HCT116 (cell line): ENCODE data around the gene GLCE. TPM values are rescaled to one million over a fixed set of nuclear protein-coding genes. Genes with fewer than 3 reads are reported as not detected.

Experiments used
- ATAC-seq: fragments of 200-7000 bp; cut with Tn5 transposase; 2 replicates; pipeline ENCODE4 v1.9.1; 2020; ENCODE audit warnings: mild to moderate bottlenecking, moderate library complexity
- BruUV-seq: library from RNA; stranded (reverse); fragments of 400-500 nt; replicated peaks from 2 replicates; lab custom pipeline; 2021; lab: Mats Ljungman, UMichigan
- CTCF ChIA-PET: fragments of 300-600 bp; sonication (Branson Sonifier 250); formaldehyde crosslinking; loops from one replicate; lab custom pipeline; 2021; ENCODE audit warnings: antibody characterized with exemption; lab: Charles Lee
- POLR2A ChIA-PET: fragments of 300-600, 350-600 bp; sonication (Branson Sonifier 250); formaldehyde crosslinking; loops from one replicate; lab custom pipeline; 2021; ENCODE audit warnings: antibody characterized with exemption; lab: Charles Lee
- RAD21 ChIA-PET, 2 experiments: fragments of 300-600 bp; sonication (Branson Sonifier 250); formaldehyde crosslinking; loops; one replicate each; lab custom pipeline; 2023; ENCODE audit warnings: low total read pairs in 2 of 2; ENCODE audit not compliant: uncharacterized antibody in 2 of 2, unreplicated experiment in 2 of 2, low non-redundant PET in 1 of 2; lab: Charles Lee
- DNase-seq: peaks from one replicate; pipeline ENCODE4 v3.0.0-alpha.2; 2010; ENCODE audit warnings: low read depth, low spot score
- H2AFZ ChIP-seq: fragments of 200-600 bp; shearing (Covaris generic), sonication (generic); 2 replicates; pipeline ENCODE4 v1.6.1; 2017; ENCODE audit warnings: low read depth, mixed run types, mixed read lengths, antibody characterized with exemption, low read length; ENCODE audit not compliant: poor library complexity, severe bottlenecking
- H3K27ac ChIP-seq: 2 replicates; pipeline ENCODE4 v1.5.1; 2012; ENCODE audit warnings: low read depth, low read length
- H3K27me3 ChIP-seq: fragments of 200-600 bp; sonication (generic); 2 replicates; pipeline ENCODE4 v1.6.1; 2016; ENCODE audit warnings: mixed run types, low read length, mixed read lengths; ENCODE audit not compliant: insufficient read depth
- H3K36me3 ChIP-seq, 2 experiments: fragments of 200-500 bp in 1 of 2; fragments of 200-600 bp in 1 of 2; sonication (Bioruptor generic) in 1 of 2; sonication (generic) in 1 of 2; 2 replicates each; pipeline versions ENCODE4 v1.5.1 to v1.6.1; 2014 to 2016; ENCODE audit warnings: low read length in 2 of 2, inconsistent platforms in 1 of 2, mixed read lengths in 1 of 2, mixed run types in 1 of 2; ENCODE audit not compliant: insufficient read depth in 2 of 2, control insufficient read depth in 1 of 2
- H3K4me1 ChIP-seq, 2 experiments: fragments of 200-600 bp in 1 of 2; sonication (generic) in 1 of 2; 2 replicates each; pipeline versions ENCODE4 v1.5.1 to v1.6.1; 2012 to 2017; ENCODE audit warnings: low read length in 2 of 2, inconsistent platforms in 1 of 2, mild to moderate bottlenecking in 1 of 2, mixed read lengths in 1 of 2, mixed run types in 1 of 2, moderate library complexity in 1 of 2; ENCODE audit not compliant: insufficient read depth in 2 of 2, control insufficient read depth in 1 of 2
- H3K4me2 ChIP-seq: fragments of 200-600 bp; sonication (generic); 2 replicates; pipeline ENCODE4 v1.6.1; 2017; ENCODE audit warnings: mixed run types, low read length, mixed read lengths
- H3K4me3 ChIP-seq, 2 experiments: fragments of 200-600 bp in 1 of 2; sonication (generic) in 1 of 2; replicated peaks in 1 of 2; 2 replicates each; pipeline ENCODE4 v1.5.1; 2011 to 2016; ENCODE audit warnings: low read length in 2 of 2, control low read depth in 1 of 2, low read depth in 1 of 2, mild to moderate bottlenecking in 1 of 2, mixed read lengths in 1 of 2, mixed run types in 1 of 2
- H3K79me2 ChIP-seq: fragments of 200-600 bp; sonication (generic); 2 replicates; pipeline ENCODE4 v1.6.1; 2017; ENCODE audit warnings: mild to moderate bottlenecking, mixed run types, low read length, moderate library complexity, mixed read lengths; ENCODE audit not compliant: insufficient read depth
- H3K9ac ChIP-seq: fragments of 200-600 bp; sonication (generic); 2 replicates; pipeline ENCODE4 v1.6.1; 2016; ENCODE audit warnings: low read length, mixed read lengths
- H3K9me2 ChIP-seq: fragments of 200-600 bp; sonication (generic), shearing (Covaris generic); 2 replicates; pipeline ENCODE4 v1.6.1; 2017; ENCODE audit warnings: mixed run types, mild to moderate bottlenecking, moderate library complexity; ENCODE audit not compliant: insufficient read depth
- H3K9me3 ChIP-seq, 2 experiments: fragments of 200-500 bp in 1 of 2; fragments of 200-600 bp in 1 of 2; sonication (Bioruptor generic) in 1 of 2; sonication (generic) in 1 of 2; 2 replicates each; pipeline ENCODE4 v1.6.1; 2014 to 2017; ENCODE audit warnings: low read length in 2 of 2, mixed read lengths in 2 of 2, inconsistent platforms in 1 of 2, low read depth in 1 of 2, mild to moderate bottlenecking in 1 of 2, mixed run types in 1 of 2, moderate library complexity in 1 of 2; ENCODE audit not compliant: control insufficient read depth in 1 of 2, insufficient read depth in 1 of 2
- H4K20me1 ChIP-seq: fragments of 200-600 bp; sonication (generic), shearing (Covaris generic); 2 replicates; pipeline ENCODE4 v1.6.1; 2017; ENCODE audit warnings: mixed run types, mild to moderate bottlenecking, moderate library complexity; ENCODE audit not compliant: insufficient read depth
- CBX3 ChIP-seq: IDR thresholded peaks from 2 replicates; pipeline ENCODE4 v1.6.1; 2012; ENCODE audit warnings: low read depth
- CEBPB ChIP-seq: IDR thresholded peaks from 2 replicates; pipeline ENCODE4 v1.6.1; 2012; ENCODE audit warnings: low read depth
- EGR1 ChIP-seq: IDR thresholded peaks from 2 replicates; pipeline ENCODE4 v1.6.1; 2012; ENCODE audit warnings: low read depth
- ELF1 ChIP-seq: IDR thresholded peaks from 2 replicates; pipeline ENCODE4 v1.6.1; 2012; ENCODE audit warnings: low read depth, borderline replicate concordance
- EZH2 ChIP-seq: fragments of 200-600 bp; sonication (generic); IDR thresholded peaks from 2 replicates; pipeline ENCODE4 v1.6.1; 2017; ENCODE audit warnings: antibody characterized with exemption, mixed run types
- EZH2phosphoT487 ChIP-seq: fragments of 200-600 bp; IDR thresholded peaks from 2 replicates; pipeline ENCODE4 v1.6.1; 2018; ENCODE audit warnings: antibody characterized with exemption, borderline replicate concordance
- FOSL1 ChIP-seq: IDR thresholded peaks from 2 replicates; pipeline ENCODE4 v1.6.1; 2012; ENCODE audit warnings: low read depth
- JUND ChIP-seq: IDR thresholded peaks from 2 replicates; pipeline ENCODE4 v1.6.1; 2012
- POLR2A ChIP-seq: IDR thresholded peaks from 2 replicates; pipeline ENCODE4 v1.7.0; 2011; ENCODE audit warnings: borderline replicate concordance; ENCODE audit not compliant: insufficient read depth, insufficient read length; ENCODE audit errors: extremely low read depth
- POLR2AphosphoS5 ChIP-seq: IDR thresholded peaks from 2 replicates; pipeline ENCODE4 v1.6.1; 2011; ENCODE audit warnings: mild to moderate bottlenecking, low read depth, low read length, moderate library complexity
- RAD21 ChIP-seq: IDR thresholded peaks from 2 replicates; pipeline ENCODE4 v1.6.1; 2012; ENCODE audit warnings: low read depth, mild to moderate bottlenecking
- SIN3A ChIP-seq: IDR thresholded peaks from 2 replicates; pipeline ENCODE4 v1.6.1; 2012; ENCODE audit warnings: low read depth
- SRF ChIP-seq: IDR thresholded peaks from 2 replicates; pipeline ENCODE4 v1.6.1; 2012; ENCODE audit warnings: low read depth
- YY1 ChIP-seq: IDR thresholded peaks from 2 replicates; pipeline ENCODE4 v1.6.1; 2011; ENCODE audit warnings: low read length, low read depth, moderate library complexity, mild to moderate bottlenecking; ENCODE audit not compliant: insufficient replicate concordance; ENCODE audit errors: extremely low read depth
- ZFX ChIP-seq: fragments of 450-650 bp; IDR thresholded peaks from 2 replicates; pipeline ENCODE4 v1.6.1; 2017
- ZNF274 ChIP-seq: fragments of 200-500 bp; sonication (Bioruptor generic); IDR thresholded peaks from 2 replicates; pipeline ENCODE4 v1.6.1; 2014; ENCODE audit warnings: mild to moderate bottlenecking, low read depth, low read length, inconsistent platforms
- intact Hi-C: fragments of 100-400 bp; cut with micrococcal nuclease; formaldehyde crosslinking; loops from 2 replicates; pipeline ENCODE4 v1.10.0; 2022
- total RNA-seq: library from RNA; stranded (reverse); gene quantifications from one replicate; pipeline ENCODE4 v1.2.1, GENCODE V29; 2021; ENCODE audit not compliant: unreplicated experiment
- TF ChIP-seq, protein P1 (sequence below): IDR thresholded peaks from 2 replicates; pipeline ENCODE4 v1.6.1; 2012
- TF ChIP-seq, protein P2 (sequence below), 3 experiments: fragments of 200-600 bp in 1 of 3; sonication (generic) in 1 of 3; IDR thresholded peaks in 2 of 3; conservative IDR thresholded peaks in 1 of 3; 2 replicates each; pipeline ENCODE4 v1.5.1; 2012 to 2017; ENCODE audit warnings: low read depth in 2 of 3, low read length in 2 of 3, antibody characterized with exemption in 1 of 3, borderline replicate concordance in 1 of 3, control low read depth in 1 of 3, mild to moderate bottlenecking in 1 of 3, mixed read lengths in 1 of 3, mixed run types in 1 of 3, moderate library complexity in 1 of 3; ENCODE audit not compliant: insufficient read depth in 1 of 3
- TF ChIP-seq, protein P3 (sequence below): IDR thresholded peaks from 2 replicates; pipeline ENCODE4 v1.6.1; 2011; ENCODE audit warnings: mild to moderate bottlenecking, low read length, moderate library complexity; ENCODE audit not compliant: insufficient replicate concordance; ENCODE audit errors: extremely low read depth
- TF ChIP-seq, protein P4 (sequence below): IDR thresholded peaks from 2 replicates; pipeline ENCODE4 v1.6.1; 2012

The GLCE gene
- total RNA-seq, 1 experiment from 2014 or later, result 22.2 TPM

- H3K27ac ChIP-seq, result peak overlapping the region; percentile 73; the same call in 1 of the 2 replicates
- DNase-seq (peak; percentile 16), ATAC-seq (peak; percentile 18)
- no peaks in the 10 kb centered on the region for H4K20me1 ChIP-seq
- CTCF ChIA-PET, result interaction anchor here (1.2 to 1.5 kb wide), 3 partner anchors 64 to 104 kb away, joined by 3 to 6 read pairs (median 4); no protein-coding TSS in a partner anchor
- BruUV-seq, result TSS peak; percentile 36
- intact Hi-C loops, result loop anchor here (5.0 kb wide), 1 partner anchor 231 kb away; no protein-coding TSS in a partner anchor
- H3K9me2 ChIP-seq, result no peaks in the 10 kb centered on the region
- H3K27me3 ChIP-seq, result no peaks in the 10 kb centered on the region
- peak overlapping the region; percentile 53 to 83 for H3K4me3 ChIP-seq
- H3K4me2 ChIP-seq, result peak overlapping the region; percentile 90
- no peaks in the 10 kb centered on the region for H3K9me3 ChIP-seq
- TF ChIP-seq, protein P1, sequence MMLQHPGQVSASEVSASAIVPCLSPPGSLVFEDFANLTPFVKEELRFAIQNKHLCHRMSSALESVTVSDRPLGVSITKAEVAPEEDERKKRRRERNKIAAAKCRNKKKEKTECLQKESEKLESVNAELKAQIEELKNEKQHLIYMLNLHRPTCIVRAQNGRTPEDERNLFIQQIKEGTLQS, result no peak
- TF ChIP-seq SRF (no peak), ZNF274 (no peak), JUND (no peak), YY1 (no peak), EZH2 (no peak), SIN3A (no peak), POLR2AphosphoS5 (no peak), POLR2A (no peak), ZFX (no peak), ELF1 (no peak), CBX3 (no peak), EZH2phosphoT487 (no peak), CEBPB (no peak), FOSL1 (no peak), EGR1 (0 out of 2 replicates have a peak, but pooled peaks have one; percentile 42), RAD21 (peak; percentile 66)
- TF ChIP-seq, protein P2, sequence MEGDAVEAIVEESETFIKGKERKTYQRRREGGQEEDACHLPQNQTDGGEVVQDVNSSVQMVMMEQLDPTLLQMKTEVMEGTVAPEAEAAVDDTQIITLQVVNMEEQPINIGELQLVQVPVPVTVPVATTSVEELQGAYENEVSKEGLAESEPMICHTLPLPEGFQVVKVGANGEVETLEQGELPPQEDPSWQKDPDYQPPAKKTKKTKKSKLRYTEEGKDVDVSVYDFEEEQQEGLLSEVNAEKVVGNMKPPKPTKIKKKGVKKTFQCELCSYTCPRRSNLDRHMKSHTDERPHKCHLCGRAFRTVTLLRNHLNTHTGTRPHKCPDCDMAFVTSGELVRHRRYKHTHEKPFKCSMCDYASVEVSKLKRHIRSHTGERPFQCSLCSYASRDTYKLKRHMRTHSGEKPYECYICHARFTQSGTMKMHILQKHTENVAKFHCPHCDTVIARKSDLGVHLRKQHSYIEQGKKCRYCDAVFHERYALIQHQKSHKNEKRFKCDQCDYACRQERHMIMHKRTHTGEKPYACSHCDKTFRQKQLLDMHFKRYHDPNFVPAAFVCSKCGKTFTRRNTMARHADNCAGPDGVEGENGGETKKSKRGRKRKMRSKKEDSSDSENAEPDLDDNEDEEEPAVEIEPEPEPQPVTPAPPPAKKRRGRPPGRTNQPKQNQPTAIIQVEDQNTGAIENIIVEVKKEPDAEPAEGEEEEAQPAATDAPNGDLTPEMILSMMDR (IDR thresholded peaks at IDR 0.05 in 2 of 3, conservative IDR thresholded peaks at IDR 0.05 in 1 of 3; ENCODE audit: borderline replicate concordance in 1 of 3, insufficient read depth in 1 of 3, low read depth in 2 of 3, low read length in 2 of 3), result peak; percentile 37 to 49 (median 38); a peak in 4 of 6 replicates
- TF ChIP-seq, protein P3, sequence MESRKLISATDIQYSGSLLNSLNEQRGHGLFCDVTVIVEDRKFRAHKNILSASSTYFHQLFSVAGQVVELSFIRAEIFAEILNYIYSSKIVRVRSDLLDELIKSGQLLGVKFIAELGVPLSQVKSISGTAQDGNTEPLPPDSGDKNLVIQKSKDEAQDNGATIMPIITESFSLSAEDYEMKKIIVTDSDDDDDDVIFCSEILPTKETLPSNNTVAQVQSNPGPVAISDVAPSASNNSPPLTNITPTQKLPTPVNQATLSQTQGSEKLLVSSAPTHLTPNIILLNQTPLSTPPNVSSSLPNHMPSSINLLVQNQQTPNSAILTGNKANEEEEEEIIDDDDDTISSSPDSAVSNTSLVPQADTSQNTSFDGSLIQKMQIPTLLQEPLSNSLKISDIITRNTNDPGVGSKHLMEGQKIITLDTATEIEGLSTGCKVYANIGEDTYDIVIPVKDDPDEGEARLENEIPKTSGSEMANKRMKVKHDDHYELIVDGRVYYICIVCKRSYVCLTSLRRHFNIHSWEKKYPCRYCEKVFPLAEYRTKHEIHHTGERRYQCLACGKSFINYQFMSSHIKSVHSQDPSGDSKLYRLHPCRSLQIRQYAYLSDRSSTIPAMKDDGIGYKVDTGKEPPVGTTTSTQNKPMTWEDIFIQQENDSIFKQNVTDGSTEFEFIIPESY, result no peak
- TF ChIP-seq, protein P4, sequence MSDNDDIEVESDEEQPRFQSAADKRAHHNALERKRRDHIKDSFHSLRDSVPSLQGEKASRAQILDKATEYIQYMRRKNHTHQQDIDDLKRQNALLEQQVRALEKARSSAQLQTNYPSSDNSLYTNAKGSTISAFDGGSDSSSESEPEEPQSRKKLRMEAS, result no peak
- TF ChIP-seq, all 23 proteins: peak for 3
- ChIA-PET POLR2A (interaction anchor here (1.0 to 2.1 kb wide), 8 partner anchors 10 to 82 kb away, joined by 3 to 9 read pairs (median 6); no protein-coding TSS in a partner anchor), RAD21 (interaction anchor here in 1 of 2 experiments (0.7 kb wide), 1 partner anchor 102 kb away, joined by 3 read pairs; no protein-coding TSS in a partner anchor)
- peaks cover 3 to 16% of the 10 kb centered on the region in 2 experiments; a peak in 3 of 4 replicates for H3K4me1 ChIP-seq
- no peak overlapping the region for H2AFZ ChIP-seq
- peaks cover 42% of the 10 kb centered on the region for H3K79me2 ChIP-seq
- no peaks in the 10 kb centered on the region for H3K36me3 ChIP-seq
- peak overlapping the region; percentile 88 for H3K9ac ChIP-seq
Observed at GRCh38 chr15:69161079-69161877, 843 bp downstream of the GLCE start.
